ENCODE measurements around the gene RIBC2. TPM values are rescaled to one million over a fixed set of nuclear protein-coding genes. Genes with fewer than 3 reads are reported as not detected.

The RIBC2 gene
- polyA plus RNA-seq, 1 of the 3 experiments (the other 2 are of a cell fraction) = not detected

DNA sequence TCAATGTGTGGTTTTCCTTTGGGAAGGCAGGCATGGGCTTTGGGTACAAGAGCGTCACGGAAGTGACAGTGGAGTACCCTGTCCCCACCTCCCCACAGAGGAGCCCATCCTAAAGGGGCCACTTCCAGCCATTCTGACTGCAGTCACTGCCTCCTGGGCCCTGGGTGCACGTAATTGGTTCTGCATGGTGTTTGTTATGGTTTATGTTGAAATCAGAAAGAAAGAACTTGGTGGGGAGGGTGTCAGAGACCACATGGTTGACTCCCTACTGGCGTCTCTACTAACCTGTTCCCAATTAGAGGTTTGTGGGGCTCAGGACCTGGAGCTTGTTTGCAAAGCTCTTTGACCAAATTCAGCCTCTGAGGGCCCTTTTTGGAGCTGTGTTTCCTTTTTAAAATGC lies 40.8 kb downstream of the RIBC2 start:
- peaks cover 20 to 33% of the 10 kb centered on the region in 2 experiments; a peak in 3 of 4 replicates for H3K4me1 ChIP-seq (ENCODE audit: control insufficient read depth in 1 of 2, insufficient read depth in 2 of 2, low read depth in 1 of 2, low read length in 1 of 2)
- ChIA-PET CTCF (interaction anchor here (1.0 to 4.5 kb wide), 3 partner anchors 10 to 100 kb away, joined by 3 to 16 read pairs (median 4); no protein-coding TSS in a partner anchor), POLR2A (no interaction called here)
- no peak overlapping the region for H3K9ac ChIP-seq
- no peaks in the 10 kb centered on the region for H3K9me2 ChIP-seq
- H3F3A ChIP-seq (replicated peaks; ENCODE audit: insufficient read depth) = peaks cover 16% of the 10 kb centered on the region
- H3K27me3 ChIP-seq (ENCODE audit: insufficient read depth) = no peaks in the 10 kb centered on the region
- no peak overlapping the region for H3K27ac ChIP-seq (ENCODE audit: low read depth in 2 of 2, low read length in 1 of 2)
- H3K9me3 ChIP-seq = no peaks in the 10 kb centered on the region
- no peak for DNase-seq
- H3K36me3 ChIP-seq (replicated peaks in 1 of 2; ENCODE audit: control insufficient read depth in 1 of 2, insufficient read depth in 2 of 2, low read length in 1 of 2) = no peaks in the 10 kb centered on the region
- no peaks in the 10 kb centered on the region for H3K79me2 ChIP-seq (ENCODE audit: insufficient read depth)
- H2AFZ ChIP-seq (ENCODE audit: low read depth) = no peak overlapping the region
- H3K4me2 ChIP-seq = no peak overlapping the region
- WGBS (ENCODE audit: low lambda C conversion rate) = 82% methylated on average over 4 of the region's 4 CpGs
- H3K4me3 ChIP-seq (ENCODE audit: low read depth in 2 of 2, low read length in 1 of 2) = no peak overlapping the region
- TF ChIP-seq EZH2phosphoT487 (IDR thresholded peaks at IDR 0.05; ENCODE audit: borderline replicate concordance, low read depth) = no peak
- peak; percentile 41; the same call in 1 of the 2 replicates for TF ChIP-seq TCF12 (IDR thresholded peaks at IDR 0.05)
- no peaks in the 10 kb centered on the region for H4K20me1 ChIP-seq (ENCODE audit: insufficient read depth)

DNA sequence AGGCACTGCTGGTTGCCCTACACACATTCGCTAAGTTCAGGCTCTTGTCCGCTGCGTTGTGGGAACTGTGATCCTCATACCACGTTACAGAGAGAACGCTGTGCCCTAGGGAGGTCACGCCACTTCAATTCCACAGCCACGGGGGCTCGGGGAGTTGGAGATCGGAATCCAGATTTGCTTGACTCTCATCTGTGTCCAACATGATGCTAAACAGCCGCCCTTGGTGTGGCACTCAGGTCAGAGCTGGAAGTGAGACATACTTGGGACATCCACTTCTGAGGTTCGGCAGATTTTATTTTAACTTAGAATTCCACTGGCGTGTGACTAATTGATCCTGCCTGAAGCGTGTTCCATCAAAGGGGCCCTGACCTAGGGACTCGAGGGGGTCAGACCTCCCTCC lies 41.7 kb downstream of the RIBC2 start:
- no peak overlapping the region for H2AFZ ChIP-seq (ENCODE audit: low read depth)
- no peaks in the 10 kb centered on the region for H3K9me3 ChIP-seq
- H3K79me2 ChIP-seq (ENCODE audit: insufficient read depth) = no peaks in the 10 kb centered on the region
- ChIA-PET CTCF (interaction anchor here (1.7 to 4.5 kb wide), 2 partner anchors 16 to 99 kb away, joined by 3 to 16 read pairs; no protein-coding TSS in a partner anchor), POLR2A (no interaction called here)
- WGBS (ENCODE audit: low lambda C conversion rate) = 58% methylated on average over 14 of the region's 14 CpGs
- H3K36me3 ChIP-seq (replicated peaks in 1 of 2; ENCODE audit: control insufficient read depth in 1 of 2, insufficient read depth in 2 of 2, low read length in 1 of 2) = no peaks in the 10 kb centered on the region
- 0 out of 2 replicates have a peak, but pooled peaks have one; percentile 25 for TF ChIP-seq RCOR1 (IDR thresholded peaks at IDR 0.05; ENCODE audit: low read length)
- TF ChIP-seq NFIC (IDR thresholded peaks at IDR 0.05; ENCODE audit: borderline replicate concordance) = no peak
- TF ChIP-seq GATA2 (CRISPR knock-in tag; IDR thresholded peaks at IDR 0.05) = peak; percentile 54
- peak; percentile 82; the same call in 1 of the 2 replicates for TF ChIP-seq TCF12 (IDR thresholded peaks at IDR 0.05)
- TF ChIP-seq EP300 (IDR thresholded peaks at IDR 0.05; ENCODE audit: borderline replicate concordance in 1 of 2, low read depth in 1 of 2, low read length in 1 of 2) = peak in 1 of 2 experiments; percentile 27; a peak in 1 of 4 replicates
- TF ChIP-seq FOXM1 (IDR thresholded peaks at IDR 0.05; ENCODE audit: low read depth) = no peak
- no peak for TF ChIP-seq FOSL2 (IDR thresholded peaks at IDR 0.05; ENCODE audit: borderline replicate concordance, low read depth)
- H3K4me3 ChIP-seq (ENCODE audit: low read depth in 2 of 2, low read length in 1 of 2) = no peak overlapping the region
- no peak overlapping the region for H3K4me2 ChIP-seq
- H3K9me2 ChIP-seq = no peaks in the 10 kb centered on the region
- no peaks in the 10 kb centered on the region for H4K20me1 ChIP-seq (ENCODE audit: insufficient read depth)
- H3F3A ChIP-seq (replicated peaks; ENCODE audit: insufficient read depth) = peaks cover 12% of the 10 kb centered on the region
- DNase-seq = peak; percentile 36
- H3K27ac ChIP-seq (ENCODE audit: low read depth in 2 of 2, low read length in 1 of 2) = peak overlapping the region in 1 of 2 experiments; percentile 39; a peak in 2 of 4 replicates
- H3K27me3 ChIP-seq (ENCODE audit: insufficient read depth) = no peaks in the 10 kb centered on the region
- H3K9ac ChIP-seq = no peak overlapping the region
- H3K4me1 ChIP-seq (ENCODE audit: control insufficient read depth in 1 of 2, insufficient read depth in 2 of 2, low read depth in 1 of 2, low read length in 1 of 2) = peaks cover 20 to 33% of the 10 kb centered on the region in 2 experiments; a peak in 3 of 4 replicates

DNA sequence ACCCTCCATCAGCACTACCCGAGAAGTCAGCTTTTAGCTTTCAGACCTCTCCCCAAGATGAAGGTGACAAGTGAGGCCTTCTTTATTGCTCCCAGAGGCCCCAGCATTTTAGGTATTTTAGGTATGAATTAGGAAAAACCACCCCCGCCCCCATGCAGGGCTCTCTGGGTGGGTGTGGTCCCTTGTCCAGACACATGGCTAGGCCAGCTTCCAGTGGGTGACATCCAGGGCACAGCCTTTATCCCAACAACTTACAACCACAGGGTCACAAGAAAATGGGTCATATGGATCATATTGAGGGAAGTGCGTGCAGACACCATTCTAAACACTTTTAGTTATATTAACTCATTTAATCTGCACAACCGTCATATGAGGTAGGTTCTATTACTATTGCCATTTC lies 42.1 kb downstream of the RIBC2 start:
- Histone ChIP-seq H3K9me3 (no peaks in the 10 kb centered on the region), H4K20me1 (ENCODE audit: insufficient read depth) (no peaks in the 10 kb centered on the region), H3K36me3 (replicated peaks in 1 of 2; ENCODE audit: control insufficient read depth in 1 of 2, insufficient read depth in 2 of 2, low read length in 1 of 2) (no peaks in the 10 kb centered on the region), H3K27me3 (ENCODE audit: insufficient read depth) (no peaks in the 10 kb centered on the region), H3K27ac (ENCODE audit: low read depth in 2 of 2, low read length in 1 of 2) (no peak overlapping the region), H3K4me3 (ENCODE audit: low read depth in 2 of 2, low read length in 1 of 2) (no peak overlapping the region), H3K79me2 (ENCODE audit: insufficient read depth) (no peaks in the 10 kb centered on the region), H3K4me1 (ENCODE audit: control insufficient read depth in 1 of 2, insufficient read depth in 2 of 2, low read depth in 1 of 2, low read length in 1 of 2) (peaks cover 20 to 34% of the 10 kb centered on the region in 2 experiments; a peak in 3 of 4 replicates), H2AFZ (ENCODE audit: low read depth) (no peak overlapping the region), H3K9ac (no peak overlapping the region), H3F3A (replicated peaks; ENCODE audit: insufficient read depth) (peaks cover 8% of the 10 kb centered on the region), H3K9me2 (no peaks in the 10 kb centered on the region), H3K4me2 (no peak overlapping the region)
- TF ChIP-seq RXRA (IDR thresholded peaks at IDR 0.05; ENCODE audit: borderline replicate concordance, low read depth) = no peak
- no peak for TF ChIP-seq EZH2phosphoT487 (IDR thresholded peaks at IDR 0.05; ENCODE audit: borderline replicate concordance, low read depth)
- no peak for TF ChIP-seq MXI1 (IDR thresholded peaks at IDR 0.05; ENCODE audit: low read depth, low read length)
- no peak for TF ChIP-seq TAF1 (IDR thresholded peaks at IDR 0.05; ENCODE audit: borderline replicate concordance, low read depth, low read length)
- TF ChIP-seq TEAD4 (IDR thresholded peaks at IDR 0.05; ENCODE audit: borderline replicate concordance, insufficient read depth) = no peak
- TF ChIP-seq SIN3A (IDR thresholded peaks at IDR 0.05; ENCODE audit: borderline replicate concordance, low read depth, low read length) = no peak
- no peak for TF ChIP-seq RFX5 (IDR thresholded peaks at IDR 0.05; ENCODE audit: low read length)
- no peak for TF ChIP-seq CHD2 (IDR thresholded peaks at IDR 0.05; ENCODE audit: low read length, partially characterized antibody)
- no peak for TF ChIP-seq RCOR1 (IDR thresholded peaks at IDR 0.05; ENCODE audit: low read length)
- TF ChIP-seq EP300 (IDR thresholded peaks at IDR 0.05; ENCODE audit: borderline replicate concordance in 1 of 2, low read depth in 1 of 2, low read length in 1 of 2) = no peak
- no peak for TF ChIP-seq GABPA (IDR thresholded peaks at IDR 0.05; ENCODE audit: low read depth)
- TF ChIP-seq, protein P1, sequence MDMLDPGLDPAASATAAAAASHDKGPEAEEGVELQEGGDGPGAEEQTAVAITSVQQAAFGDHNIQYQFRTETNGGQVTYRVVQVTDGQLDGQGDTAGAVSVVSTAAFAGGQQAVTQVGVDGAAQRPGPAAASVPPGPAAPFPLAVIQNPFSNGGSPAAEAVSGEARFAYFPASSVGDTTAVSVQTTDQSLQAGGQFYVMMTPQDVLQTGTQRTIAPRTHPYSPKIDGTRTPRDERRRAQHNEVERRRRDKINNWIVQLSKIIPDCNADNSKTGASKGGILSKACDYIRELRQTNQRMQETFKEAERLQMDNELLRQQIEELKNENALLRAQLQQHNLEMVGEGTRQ (IDR thresholded peaks at IDR 0.05; ENCODE audit: borderline replicate concordance, low read depth, low read length) = no peak
- TF ChIP-seq, protein P2, sequence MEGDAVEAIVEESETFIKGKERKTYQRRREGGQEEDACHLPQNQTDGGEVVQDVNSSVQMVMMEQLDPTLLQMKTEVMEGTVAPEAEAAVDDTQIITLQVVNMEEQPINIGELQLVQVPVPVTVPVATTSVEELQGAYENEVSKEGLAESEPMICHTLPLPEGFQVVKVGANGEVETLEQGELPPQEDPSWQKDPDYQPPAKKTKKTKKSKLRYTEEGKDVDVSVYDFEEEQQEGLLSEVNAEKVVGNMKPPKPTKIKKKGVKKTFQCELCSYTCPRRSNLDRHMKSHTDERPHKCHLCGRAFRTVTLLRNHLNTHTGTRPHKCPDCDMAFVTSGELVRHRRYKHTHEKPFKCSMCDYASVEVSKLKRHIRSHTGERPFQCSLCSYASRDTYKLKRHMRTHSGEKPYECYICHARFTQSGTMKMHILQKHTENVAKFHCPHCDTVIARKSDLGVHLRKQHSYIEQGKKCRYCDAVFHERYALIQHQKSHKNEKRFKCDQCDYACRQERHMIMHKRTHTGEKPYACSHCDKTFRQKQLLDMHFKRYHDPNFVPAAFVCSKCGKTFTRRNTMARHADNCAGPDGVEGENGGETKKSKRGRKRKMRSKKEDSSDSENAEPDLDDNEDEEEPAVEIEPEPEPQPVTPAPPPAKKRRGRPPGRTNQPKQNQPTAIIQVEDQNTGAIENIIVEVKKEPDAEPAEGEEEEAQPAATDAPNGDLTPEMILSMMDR (IDR thresholded peaks at IDR 0.05) = no peak
- TF ChIP-seq YY1 (IDR thresholded peaks at IDR 0.05; ENCODE audit: low read depth) = no peak
- no peak for TF ChIP-seq TCF12 (IDR thresholded peaks at IDR 0.05)
- POLR2A ChIA-PET = no interaction called here
- CTCF ChIA-PET = interaction anchor here (0.6 to 4.5 kb wide), 3 partner anchors 16 to 98 kb away, joined by 3 to 16 read pairs (median 3); no protein-coding TSS in a partner anchor
- peak; percentile 11 for DNase-seq
- 84% methylated on average over 4 of the region's 4 CpGs for WGBS (ENCODE audit: low lambda C conversion rate)

Data from SK-N-SH (cell line).